H1 (cell line): ENCODE results near the gene TGFB2.

Source experiments
- CTCF ChIP-seq, 3 experiments: IDR thresholded peaks; 1 replicate in 2 of 3; 2 replicates in 1 of 3; pipeline versions ENCODE4 v1.5.1 to v1.6.1; 2011; ENCODE audit warnings: low read length in 3 of 3, mild to moderate bottlenecking in 3 of 3, inconsistent platforms in 2 of 3, low read depth in 1 of 3, moderate library complexity in 1 of 3; ENCODE audit not compliant: insufficient read depth in 1 of 3; ENCODE audit errors: control extremely low read depth in 1 of 3
- JUND ChIP-seq: IDR thresholded peaks from 2 replicates; pipeline ENCODE4 v1.6.1; 2011; ENCODE audit warnings: mild to moderate bottlenecking, improper control_type of control experiment, low read length
- POLR2A ChIP-seq, 2 experiments: IDR thresholded peaks; 1 replicate in 1 of 2; 2 replicates in 1 of 2; pipeline ENCODE4 v1.6.1; 2011; ENCODE audit warnings: low read depth in 2 of 2, low read length in 2 of 2, mild to moderate bottlenecking in 2 of 2; ENCODE audit errors: control extremely low read depth in 1 of 2
- SP1 ChIP-seq: IDR thresholded peaks from 2 replicates; pipeline ENCODE4 v1.6.1; 2011; ENCODE audit warnings: low read depth, low read length

GRCh38 chr1:218312509-218312908, 32.6 kb upstream of the TGFB2 start:
- TF ChIP-seq CTCF (IDR thresholded peaks at IDR 0.05; ENCODE audit: control extremely low read depth in 1 of 3, insufficient read depth in 1 of 3, low read depth in 1 of 3, low read length in 3 of 3) (no peak), SP1 (no peak), JUND (no peak), POLR2A (IDR thresholded peaks at IDR 0.05; ENCODE audit: control extremely low read depth in 1 of 2, low read depth in 2 of 2, low read length in 2 of 2) (no peak)
